ENCODE measurements around the gene MRPS18A.

GRCh38 chr6:43671011-43671800, 16.4 kb downstream of the MRPS18A start:
- TF ChIP-seq EP300 (IDR thresholded peaks at IDR 0.05), result no peak
- TF ChIP-seq, protein P1, sequence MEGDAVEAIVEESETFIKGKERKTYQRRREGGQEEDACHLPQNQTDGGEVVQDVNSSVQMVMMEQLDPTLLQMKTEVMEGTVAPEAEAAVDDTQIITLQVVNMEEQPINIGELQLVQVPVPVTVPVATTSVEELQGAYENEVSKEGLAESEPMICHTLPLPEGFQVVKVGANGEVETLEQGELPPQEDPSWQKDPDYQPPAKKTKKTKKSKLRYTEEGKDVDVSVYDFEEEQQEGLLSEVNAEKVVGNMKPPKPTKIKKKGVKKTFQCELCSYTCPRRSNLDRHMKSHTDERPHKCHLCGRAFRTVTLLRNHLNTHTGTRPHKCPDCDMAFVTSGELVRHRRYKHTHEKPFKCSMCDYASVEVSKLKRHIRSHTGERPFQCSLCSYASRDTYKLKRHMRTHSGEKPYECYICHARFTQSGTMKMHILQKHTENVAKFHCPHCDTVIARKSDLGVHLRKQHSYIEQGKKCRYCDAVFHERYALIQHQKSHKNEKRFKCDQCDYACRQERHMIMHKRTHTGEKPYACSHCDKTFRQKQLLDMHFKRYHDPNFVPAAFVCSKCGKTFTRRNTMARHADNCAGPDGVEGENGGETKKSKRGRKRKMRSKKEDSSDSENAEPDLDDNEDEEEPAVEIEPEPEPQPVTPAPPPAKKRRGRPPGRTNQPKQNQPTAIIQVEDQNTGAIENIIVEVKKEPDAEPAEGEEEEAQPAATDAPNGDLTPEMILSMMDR (IDR thresholded peaks at IDR 0.05), result no peak

Measured in tibial nerve (tissue), 4 donors.